ENCODE data around the gene GYS1. TPM values are rescaled to one million over a fixed set of nuclear protein-coding genes. Genes with fewer than 3 reads are reported as not detected.

GYS1 gene
- polyA plus RNA-seq, 1 donor from 2014 or later, result 12.9 TPM

DNA sequence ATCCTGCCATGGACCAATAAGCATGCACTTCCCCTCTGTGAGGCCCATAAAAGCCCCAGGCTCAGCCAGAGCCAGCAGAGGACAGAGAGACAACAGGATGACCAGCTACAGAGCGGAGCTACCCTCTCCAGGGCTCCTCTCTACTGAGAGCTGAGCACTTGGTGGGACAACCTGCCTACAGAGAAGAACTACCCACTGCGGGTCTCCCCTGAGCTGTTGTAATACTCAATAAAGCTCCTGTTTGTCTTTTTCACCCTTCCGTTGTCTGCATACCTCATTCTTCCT, 45.9 kb downstream of the GYS1 start:
- Histone ChIP-seq H3K9ac (ENCODE audit: low read length) (no peak overlapping the region), H4K20me1 (ENCODE audit: insufficient read depth) (no peaks in the 10 kb centered on the region), H2AFZ (ENCODE audit: low read depth, low read length) (no peak overlapping the region), H3K4me2 (ENCODE audit: low read length) (no peak overlapping the region), H3K79me2 (replicated peaks; ENCODE audit: insufficient read depth, low read length) (no peaks in the 10 kb centered on the region), H3K4me3 (ENCODE audit: low read length) (no peak overlapping the region), H3K36me3 (ENCODE audit: insufficient read depth, low read length) (no peaks in the 10 kb centered on the region), H3K9me2 (ENCODE audit: insufficient read depth, low read length) (no peaks in the 10 kb centered on the region), H3K27ac (ENCODE audit: low read length) (no peak overlapping the region), H3K9me3 (ENCODE audit: low read length) (no peaks in the 10 kb centered on the region), H3K27me3 (ENCODE audit: insufficient read depth, low read depth, low read length) (no peaks in the 10 kb centered on the region), H3F3A (ENCODE audit: insufficient read depth, low read length, poor library complexity, severe bottlenecking) (no peaks in the 10 kb centered on the region)
- no peak for TF ChIP-seq POLR2AphosphoS5 (IDR thresholded peaks at IDR 0.05)
- TF ChIP-seq EZH2 (IDR thresholded peaks at IDR 0.05; ENCODE audit: borderline replicate concordance, insufficient read depth, low read length, poor library complexity, severe bottlenecking), result no peak
- TF ChIP-seq MXI1 (conservative IDR thresholded peaks at IDR 0.05; ENCODE audit: poor library complexity, severe bottlenecking), result no peak
- TF ChIP-seq, protein P1, sequence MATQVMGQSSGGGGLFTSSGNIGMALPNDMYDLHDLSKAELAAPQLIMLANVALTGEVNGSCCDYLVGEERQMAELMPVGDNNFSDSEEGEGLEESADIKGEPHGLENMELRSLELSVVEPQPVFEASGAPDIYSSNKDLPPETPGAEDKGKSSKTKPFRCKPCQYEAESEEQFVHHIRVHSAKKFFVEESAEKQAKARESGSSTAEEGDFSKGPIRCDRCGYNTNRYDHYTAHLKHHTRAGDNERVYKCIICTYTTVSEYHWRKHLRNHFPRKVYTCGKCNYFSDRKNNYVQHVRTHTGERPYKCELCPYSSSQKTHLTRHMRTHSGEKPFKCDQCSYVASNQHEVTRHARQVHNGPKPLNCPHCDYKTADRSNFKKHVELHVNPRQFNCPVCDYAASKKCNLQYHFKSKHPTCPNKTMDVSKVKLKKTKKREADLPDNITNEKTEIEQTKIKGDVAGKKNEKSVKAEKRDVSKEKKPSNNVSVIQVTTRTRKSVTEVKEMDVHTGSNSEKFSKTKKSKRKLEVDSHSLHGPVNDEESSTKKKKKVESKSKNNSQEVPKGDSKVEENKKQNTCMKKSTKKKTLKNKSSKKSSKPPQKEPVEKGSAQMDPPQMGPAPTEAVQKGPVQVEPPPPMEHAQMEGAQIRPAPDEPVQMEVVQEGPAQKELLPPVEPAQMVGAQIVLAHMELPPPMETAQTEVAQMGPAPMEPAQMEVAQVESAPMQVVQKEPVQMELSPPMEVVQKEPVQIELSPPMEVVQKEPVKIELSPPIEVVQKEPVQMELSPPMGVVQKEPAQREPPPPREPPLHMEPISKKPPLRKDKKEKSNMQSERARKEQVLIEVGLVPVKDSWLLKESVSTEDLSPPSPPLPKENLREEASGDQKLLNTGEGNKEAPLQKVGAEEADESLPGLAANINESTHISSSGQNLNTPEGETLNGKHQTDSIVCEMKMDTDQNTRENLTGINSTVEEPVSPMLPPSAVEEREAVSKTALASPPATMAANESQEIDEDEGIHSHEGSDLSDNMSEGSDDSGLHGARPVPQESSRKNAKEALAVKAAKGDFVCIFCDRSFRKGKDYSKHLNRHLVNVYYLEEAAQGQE (IDR thresholded peaks at IDR 0.05; ENCODE audit: borderline replicate concordance), result no peak
- TF ChIP-seq, protein P2, sequence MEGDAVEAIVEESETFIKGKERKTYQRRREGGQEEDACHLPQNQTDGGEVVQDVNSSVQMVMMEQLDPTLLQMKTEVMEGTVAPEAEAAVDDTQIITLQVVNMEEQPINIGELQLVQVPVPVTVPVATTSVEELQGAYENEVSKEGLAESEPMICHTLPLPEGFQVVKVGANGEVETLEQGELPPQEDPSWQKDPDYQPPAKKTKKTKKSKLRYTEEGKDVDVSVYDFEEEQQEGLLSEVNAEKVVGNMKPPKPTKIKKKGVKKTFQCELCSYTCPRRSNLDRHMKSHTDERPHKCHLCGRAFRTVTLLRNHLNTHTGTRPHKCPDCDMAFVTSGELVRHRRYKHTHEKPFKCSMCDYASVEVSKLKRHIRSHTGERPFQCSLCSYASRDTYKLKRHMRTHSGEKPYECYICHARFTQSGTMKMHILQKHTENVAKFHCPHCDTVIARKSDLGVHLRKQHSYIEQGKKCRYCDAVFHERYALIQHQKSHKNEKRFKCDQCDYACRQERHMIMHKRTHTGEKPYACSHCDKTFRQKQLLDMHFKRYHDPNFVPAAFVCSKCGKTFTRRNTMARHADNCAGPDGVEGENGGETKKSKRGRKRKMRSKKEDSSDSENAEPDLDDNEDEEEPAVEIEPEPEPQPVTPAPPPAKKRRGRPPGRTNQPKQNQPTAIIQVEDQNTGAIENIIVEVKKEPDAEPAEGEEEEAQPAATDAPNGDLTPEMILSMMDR (IDR thresholded peaks at IDR 0.05; ENCODE audit: poor library complexity, severe bottlenecking), result no peak
- no peak for TF ChIP-seq RAD21 (conservative IDR thresholded peaks at IDR 0.05)
- no peak for TF ChIP-seq EP300 (conservative IDR thresholded peaks at IDR 0.05; ENCODE audit: poor library complexity, severe bottlenecking)
- no peak for TF ChIP-seq TAF1 (IDR thresholded peaks at IDR 0.05; ENCODE audit: low read depth)
- no peak for TF ChIP-seq SMC3 (conservative IDR thresholded peaks at IDR 0.05; ENCODE audit: poor library complexity)

DNA sequence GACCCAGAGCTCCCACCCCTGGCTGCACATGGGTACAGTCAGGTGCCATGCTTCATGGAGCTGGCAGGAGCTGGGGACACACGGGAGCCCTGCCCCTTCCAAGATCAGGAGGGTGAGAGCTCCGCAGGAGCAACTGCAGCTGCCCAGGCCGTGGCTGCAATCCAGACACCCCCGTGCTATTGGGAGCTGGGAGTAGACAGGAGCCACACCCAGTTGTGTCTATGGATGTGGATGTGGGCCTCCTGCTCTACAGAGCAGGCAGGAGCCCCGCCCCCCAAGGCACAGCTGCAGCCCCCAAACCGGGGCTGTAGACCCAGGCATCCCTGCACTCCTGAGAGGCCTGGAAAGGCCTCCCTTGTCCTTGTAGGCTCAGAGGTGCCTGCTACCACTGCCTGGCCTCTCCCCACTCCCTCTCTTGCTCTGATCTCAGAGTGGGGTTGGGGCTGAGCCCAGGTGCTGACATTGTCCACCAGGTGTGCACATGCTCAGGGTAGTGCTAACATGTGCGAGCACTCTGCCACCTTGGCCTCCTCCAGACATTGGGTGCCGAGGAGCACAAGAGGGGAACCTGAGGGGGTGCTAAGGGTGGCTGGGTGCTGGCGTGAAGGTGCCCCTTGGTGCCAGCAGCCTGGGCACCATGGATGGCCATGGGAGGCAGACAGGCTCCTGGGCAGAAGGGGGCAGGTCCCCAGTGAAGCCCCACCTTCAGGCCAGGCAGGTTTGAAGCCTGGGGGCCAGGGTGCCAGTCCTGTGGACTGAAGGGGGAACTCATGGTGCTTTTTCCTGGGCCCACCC, 46.4 kb downstream of the GYS1 start:
- H3K9me3 ChIP-seq (ENCODE audit: low read length), result no peaks in the 10 kb centered on the region
- H3K4me3 ChIP-seq (ENCODE audit: low read length), result no peak overlapping the region
- H3K9me2 ChIP-seq (ENCODE audit: insufficient read depth, low read length), result no peaks in the 10 kb centered on the region
- no peak overlapping the region for H2AFZ ChIP-seq (ENCODE audit: low read depth, low read length)
- no peak overlapping the region for H3K9ac ChIP-seq (ENCODE audit: low read length)
- H3K36me3 ChIP-seq (ENCODE audit: insufficient read depth, low read length), result no peaks in the 10 kb centered on the region
- no peaks in the 10 kb centered on the region for H3K79me2 ChIP-seq (replicated peaks; ENCODE audit: insufficient read depth, low read length)
- no peak overlapping the region for H3K27ac ChIP-seq (ENCODE audit: low read length)
- no peaks in the 10 kb centered on the region for H4K20me1 ChIP-seq (ENCODE audit: insufficient read depth)
- TF ChIP-seq SMC3 (conservative IDR thresholded peaks at IDR 0.05; ENCODE audit: poor library complexity) (no peak), POLR2AphosphoS5 (IDR thresholded peaks at IDR 0.05) (no peak), MXI1 (conservative IDR thresholded peaks at IDR 0.05; ENCODE audit: poor library complexity, severe bottlenecking) (no peak), TAF1 (IDR thresholded peaks at IDR 0.05; ENCODE audit: low read depth) (no peak), EP300 (conservative IDR thresholded peaks at IDR 0.05; ENCODE audit: poor library complexity, severe bottlenecking) (no peak), RAD21 (conservative IDR thresholded peaks at IDR 0.05) (no peak), EZH2 (IDR thresholded peaks at IDR 0.05; ENCODE audit: borderline replicate concordance, insufficient read depth, low read length, poor library complexity, severe bottlenecking) (no peak)
- TF ChIP-seq, protein P2 (IDR thresholded peaks at IDR 0.05; ENCODE audit: poor library complexity, severe bottlenecking), result no peak
- TF ChIP-seq, protein P1 (IDR thresholded peaks at IDR 0.05; ENCODE audit: borderline replicate concordance), result no peak
- H3F3A ChIP-seq (ENCODE audit: insufficient read depth, low read length, poor library complexity, severe bottlenecking), result no peaks in the 10 kb centered on the region
- H3K27me3 ChIP-seq (ENCODE audit: insufficient read depth, low read depth, low read length), result no peaks in the 10 kb centered on the region
- no peak overlapping the region for H3K4me2 ChIP-seq (ENCODE audit: low read length)
